Astrocyte (in vitro differentiated cells and primary cell): ENCODE data around the gene SLC44A5. TPM values are rescaled to one million over a fixed set of nuclear protein-coding genes. Genes with fewer than 3 reads are reported as not detected.

ENCODE experiments used
- DNase-seq: peaks from one replicate; pipeline ENCODE4 v3.0.0-alpha.2; 2010; ENCODE audit warnings: low read depth
- FAIRE-seq: peaks from 2 replicates; lab custom pipeline; 2011; peaks lifted over from hg19 to GRCh38; lab: Jason Lieb, UNC
- H2AFZ ChIP-seq: 2 replicates; pipeline ENCODE4 v1.6.0; 2012; ENCODE audit warnings: low read depth, low read length, inconsistent platforms
- H3K27ac ChIP-seq: 2 replicates; pipeline ENCODE4 v1.5.1; 2011; ENCODE audit warnings: low read depth, low read length, inconsistent platforms
- H3K27me3 ChIP-seq: 2 replicates; pipeline ENCODE4 v1.6.0; 2011; ENCODE audit warnings: low read length, inconsistent platforms; ENCODE audit not compliant: insufficient read depth
- H3K36me3 ChIP-seq: 2 replicates; pipeline ENCODE4 v1.5.1; 2011; ENCODE audit warnings: low read length, inconsistent platforms; ENCODE audit not compliant: insufficient read depth
- H3K4me1 ChIP-seq: 2 replicates; pipeline ENCODE4 v1.5.1; 2011; ENCODE audit warnings: low read length, inconsistent platforms; ENCODE audit not compliant: insufficient read depth
- H3K4me2 ChIP-seq: 2 replicates; pipeline ENCODE4 v1.6.0; 2012; ENCODE audit warnings: low read length, inconsistent platforms
- H3K4me3 ChIP-seq: 2 replicates; pipeline ENCODE4 v1.5.1; 2011; ENCODE audit warnings: low read depth, mild to moderate bottlenecking, low read length, inconsistent platforms; ENCODE audit not compliant: insufficient read depth
- H3K79me2 ChIP-seq: 2 replicates; pipeline ENCODE4 v1.6.0; 2012; ENCODE audit warnings: mild to moderate bottlenecking, low read length, inconsistent platforms; ENCODE audit not compliant: insufficient read depth
- H3K9ac ChIP-seq: 2 replicates; pipeline ENCODE4 v1.6.0; 2012; ENCODE audit warnings: mild to moderate bottlenecking, low read length, inconsistent platforms
- H3K9me3 ChIP-seq: 2 replicates; pipeline ENCODE4 v1.5.1; 2012; ENCODE audit warnings: low read depth, mild to moderate bottlenecking, low read length, inconsistent platforms; ENCODE audit not compliant: insufficient read depth
- H4K20me1 ChIP-seq: 2 replicates; pipeline ENCODE4 v1.6.0; 2012; ENCODE audit warnings: low read length, inconsistent platforms; ENCODE audit not compliant: insufficient read depth
- H3K27ac Mint-ChIP-seq: one replicate; pipeline ENCODE4 v1.8.0; 2021; ENCODE audit warnings: mild to moderate bottlenecking, mixed read lengths; ENCODE audit not compliant: unreplicated experiment
- H3K27me3 Mint-ChIP-seq: one replicate; pipeline ENCODE4 v1.8.0; 2021; ENCODE audit warnings: low read depth, mixed read lengths; ENCODE audit not compliant: unreplicated experiment
- H3K36me3 Mint-ChIP-seq: one replicate; pipeline ENCODE4 v1.8.0; 2021; ENCODE audit warnings: low read depth, mixed read lengths; ENCODE audit not compliant: unreplicated experiment
- H3K4me1 Mint-ChIP-seq: one replicate; pipeline ENCODE4 v1.8.0; 2021; ENCODE audit warnings: low read depth, mixed read lengths; ENCODE audit not compliant: unreplicated experiment
- H3K4me3 Mint-ChIP-seq: one replicate; pipeline ENCODE4 v1.8.0; 2021; ENCODE audit warnings: mild to moderate bottlenecking, moderate library complexity, mixed read lengths; ENCODE audit not compliant: unreplicated experiment
- H3K9me3 Mint-ChIP-seq: one replicate; pipeline ENCODE4 v1.8.0; 2021; ENCODE audit warnings: mild to moderate bottlenecking, mixed read lengths; ENCODE audit not compliant: unreplicated experiment
- CTCF ChIP-seq: IDR thresholded peaks from 2 replicates; pipeline ENCODE4 v1.5.1; 2011; ENCODE audit warnings: low read depth, mild to moderate bottlenecking, inconsistent platforms, low read length, moderate library complexity; ENCODE audit not compliant: insufficient read depth
- EZH2 ChIP-seq: IDR thresholded peaks from 2 replicates; pipeline ENCODE4 v1.6.1; 2012; ENCODE audit warnings: mild to moderate bottlenecking, low read length, inconsistent platforms; ENCODE audit not compliant: insufficient read depth
- total RNA-seq: library from RNA; stranded (reverse); gene quantifications from 2 replicates; pipeline ENCODE4 v1.2.1, GENCODE V29; 2021

SLC44A5 gene
- total RNA-seq, 1 donor from 2014 or later, result 2.2 TPM

- no peak overlapping the region for H3K4me3 Mint-ChIP-seq
- Histone ChIP-seq H3K27me3 (no peaks in the 10 kb centered on the region), H4K20me1 (no peaks in the 10 kb centered on the region), H3K4me3 (no peak overlapping the region), H3K4me2 (no peak overlapping the region), H2AFZ (no peak overlapping the region), H3K9me3 (no peaks in the 10 kb centered on the region), H3K27ac (no peak overlapping the region), H3K4me1 (no peaks in the 10 kb centered on the region), H3K79me2 (no peaks in the 10 kb centered on the region), H3K9ac (no peak overlapping the region), H3K36me3 (no peaks in the 10 kb centered on the region)
- H3K36me3 Mint-ChIP-seq, result no peaks in the 10 kb centered on the region
- no peak for DNase-seq
- no peak for FAIRE-seq
- TF ChIP-seq CTCF (no peak), EZH2 (no peak)
- peaks cover 2% of the 10 kb centered on the region for H3K4me1 Mint-ChIP-seq
- no peak overlapping the region for H3K27ac Mint-ChIP-seq
- H3K27me3 Mint-ChIP-seq, result no peaks in the 10 kb centered on the region
- H3K9me3 Mint-ChIP-seq, result no peaks in the 10 kb centered on the region
These were observed 27.6 kb downstream of the SLC44A5 start for GRCh38 chr1:75583282-75583681.

GRCh38 chr1:75582725-75583261 lies 28.1 kb downstream of the SLC44A5 start:
- no peaks in the 10 kb centered on the region for H3K4me1 ChIP-seq
- no peak overlapping the region for H3K4me3 Mint-ChIP-seq
- H3K36me3 ChIP-seq, result no peaks in the 10 kb centered on the region
- FAIRE-seq (no peak), DNase-seq (no peak)
- H3K79me2 ChIP-seq, result no peaks in the 10 kb centered on the region
- TF ChIP-seq EZH2 (no peak), CTCF (no peak)
- no peak overlapping the region for H3K27ac ChIP-seq
- peaks cover 2% of the 10 kb centered on the region for H3K4me1 Mint-ChIP-seq
- no peaks in the 10 kb centered on the region for H4K20me1 ChIP-seq
- no peaks in the 10 kb centered on the region for H3K36me3 Mint-ChIP-seq
- H3K4me3 ChIP-seq, result no peak overlapping the region
- no peak overlapping the region for H3K27ac Mint-ChIP-seq
- no peaks in the 10 kb centered on the region for H3K9me3 ChIP-seq
- no peaks in the 10 kb centered on the region for H3K27me3 ChIP-seq
- no peak overlapping the region for H3K4me2 ChIP-seq
- H3K27me3 Mint-ChIP-seq, result no peaks in the 10 kb centered on the region
- H3K9ac ChIP-seq, result no peak overlapping the region
- H3K9me3 Mint-ChIP-seq, result no peaks in the 10 kb centered on the region
- H2AFZ ChIP-seq, result no peak overlapping the region

- Mint-ChIP-seq H3K9me3 (no peaks in the 10 kb centered on the region), H3K36me3 (no peaks in the 10 kb centered on the region), H3K27me3 (no peaks in the 10 kb centered on the region), H3K4me3 (no peak overlapping the region), H3K27ac (no peak overlapping the region), H3K4me1 (peaks cover 2% of the 10 kb centered on the region)
- TF ChIP-seq EZH2, result no peak
- no peak for TF ChIP-seq CTCF
- H3K9me3 ChIP-seq, result no peaks in the 10 kb centered on the region
- H3K27ac ChIP-seq, result no peak overlapping the region
- H3K27me3 ChIP-seq, result no peaks in the 10 kb centered on the region
- H3K4me2 ChIP-seq, result no peak overlapping the region
- H3K36me3 ChIP-seq, result no peaks in the 10 kb centered on the region
- H3K79me2 ChIP-seq, result no peaks in the 10 kb centered on the region
- FAIRE-seq (no peak), DNase-seq (peak; percentile 51)
- H3K4me3 ChIP-seq, result no peak overlapping the region
- no peaks in the 10 kb centered on the region for H4K20me1 ChIP-seq
- H3K4me1 ChIP-seq, result no peaks in the 10 kb centered on the region
- no peak overlapping the region for H2AFZ ChIP-seq
- no peak overlapping the region for H3K9ac ChIP-seq
These were observed 31.9 kb downstream of the SLC44A5 start for GRCh38 chr1:75579046-75579445.
